Measurements from ENCODE around the gene KAZN. TPM values are rescaled to one million over a fixed set of nuclear protein-coding genes. Genes with fewer than 3 reads are reported as not detected.

Gene KAZN
- polyA plus RNA-seq, 1 donor from 2014 or later, result 20.6 TPM

DNA sequence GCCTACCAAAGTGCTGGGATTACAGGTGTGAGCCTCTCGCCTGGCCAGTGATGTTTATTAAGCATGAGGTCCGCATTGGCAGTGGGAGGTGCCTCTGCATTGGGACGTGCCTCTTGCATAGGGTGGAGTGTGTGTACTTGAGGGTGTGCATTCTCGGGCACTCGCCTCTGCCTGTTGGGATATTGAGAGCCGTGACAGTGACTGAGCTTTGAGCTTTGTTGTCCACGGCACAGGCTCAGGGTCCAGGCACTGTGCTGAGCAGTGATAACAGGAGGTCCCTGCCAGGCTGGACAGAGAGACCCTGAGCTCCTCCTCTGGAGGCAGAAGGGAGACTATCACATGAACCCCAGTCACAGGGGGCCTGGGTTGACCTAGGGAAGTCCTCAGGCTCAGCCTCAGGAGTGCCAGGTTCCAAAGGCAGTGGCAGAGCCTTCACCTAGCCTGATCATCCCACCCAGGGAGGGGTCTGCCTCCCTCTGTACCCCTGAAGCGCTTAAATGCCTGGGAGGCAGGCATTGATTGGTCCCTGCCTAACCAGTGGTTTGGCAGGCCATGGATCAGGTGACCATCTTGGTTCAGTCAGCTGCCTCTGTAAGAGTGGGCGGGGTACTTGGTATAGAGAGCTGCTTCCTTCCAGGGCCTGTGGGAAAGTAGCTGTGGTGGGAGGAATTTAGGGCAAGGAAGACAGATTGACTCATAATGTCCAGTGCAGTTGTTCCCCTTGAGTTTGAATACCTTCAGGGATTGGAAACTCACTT, 341.2 kb downstream of the KAZN start:
- Histone ChIP-seq H3K79me2 (replicated peaks; ENCODE audit: insufficient read depth, low read length) (no peaks in the 10 kb centered on the region), H4K20me1 (ENCODE audit: insufficient read depth) (no peaks in the 10 kb centered on the region), H3K9ac (ENCODE audit: low read length) (no peak overlapping the region), H2AFZ (ENCODE audit: low read depth, low read length) (no peak overlapping the region), H3K36me3 (ENCODE audit: insufficient read depth, low read length) (no peaks in the 10 kb centered on the region), H3K4me3 (ENCODE audit: low read length) (no peak overlapping the region), H3K9me2 (ENCODE audit: insufficient read depth, low read length) (no peaks in the 10 kb centered on the region), H3K9me3 (ENCODE audit: low read length) (no peaks in the 10 kb centered on the region), H3K27me3 (ENCODE audit: insufficient read depth, low read depth, low read length) (no peaks in the 10 kb centered on the region), H3F3A (ENCODE audit: insufficient read depth, low read length, poor library complexity, severe bottlenecking) (no peaks in the 10 kb centered on the region), H3K4me2 (ENCODE audit: low read length) (no peak overlapping the region), H3K27ac (ENCODE audit: low read length) (no peak overlapping the region)
- TF ChIP-seq, protein P1, sequence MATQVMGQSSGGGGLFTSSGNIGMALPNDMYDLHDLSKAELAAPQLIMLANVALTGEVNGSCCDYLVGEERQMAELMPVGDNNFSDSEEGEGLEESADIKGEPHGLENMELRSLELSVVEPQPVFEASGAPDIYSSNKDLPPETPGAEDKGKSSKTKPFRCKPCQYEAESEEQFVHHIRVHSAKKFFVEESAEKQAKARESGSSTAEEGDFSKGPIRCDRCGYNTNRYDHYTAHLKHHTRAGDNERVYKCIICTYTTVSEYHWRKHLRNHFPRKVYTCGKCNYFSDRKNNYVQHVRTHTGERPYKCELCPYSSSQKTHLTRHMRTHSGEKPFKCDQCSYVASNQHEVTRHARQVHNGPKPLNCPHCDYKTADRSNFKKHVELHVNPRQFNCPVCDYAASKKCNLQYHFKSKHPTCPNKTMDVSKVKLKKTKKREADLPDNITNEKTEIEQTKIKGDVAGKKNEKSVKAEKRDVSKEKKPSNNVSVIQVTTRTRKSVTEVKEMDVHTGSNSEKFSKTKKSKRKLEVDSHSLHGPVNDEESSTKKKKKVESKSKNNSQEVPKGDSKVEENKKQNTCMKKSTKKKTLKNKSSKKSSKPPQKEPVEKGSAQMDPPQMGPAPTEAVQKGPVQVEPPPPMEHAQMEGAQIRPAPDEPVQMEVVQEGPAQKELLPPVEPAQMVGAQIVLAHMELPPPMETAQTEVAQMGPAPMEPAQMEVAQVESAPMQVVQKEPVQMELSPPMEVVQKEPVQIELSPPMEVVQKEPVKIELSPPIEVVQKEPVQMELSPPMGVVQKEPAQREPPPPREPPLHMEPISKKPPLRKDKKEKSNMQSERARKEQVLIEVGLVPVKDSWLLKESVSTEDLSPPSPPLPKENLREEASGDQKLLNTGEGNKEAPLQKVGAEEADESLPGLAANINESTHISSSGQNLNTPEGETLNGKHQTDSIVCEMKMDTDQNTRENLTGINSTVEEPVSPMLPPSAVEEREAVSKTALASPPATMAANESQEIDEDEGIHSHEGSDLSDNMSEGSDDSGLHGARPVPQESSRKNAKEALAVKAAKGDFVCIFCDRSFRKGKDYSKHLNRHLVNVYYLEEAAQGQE (IDR thresholded peaks at IDR 0.05; ENCODE audit: borderline replicate concordance), result no peak
- TF ChIP-seq EP300 (conservative IDR thresholded peaks at IDR 0.05; ENCODE audit: poor library complexity, severe bottlenecking) (no peak), CTCF (IDR thresholded peaks at IDR 0.05; ENCODE audit: poor library complexity, severe bottlenecking) (no peak), POLR2AphosphoS5 (IDR thresholded peaks at IDR 0.05) (no peak), SMC3 (conservative IDR thresholded peaks at IDR 0.05; ENCODE audit: poor library complexity) (no peak), MXI1 (conservative IDR thresholded peaks at IDR 0.05; ENCODE audit: poor library complexity, severe bottlenecking) (no peak), TAF1 (IDR thresholded peaks at IDR 0.05; ENCODE audit: low read depth) (no peak), EZH2 (IDR thresholded peaks at IDR 0.05; ENCODE audit: borderline replicate concordance, insufficient read depth, low read length, poor library complexity, severe bottlenecking) (no peak), RAD21 (conservative IDR thresholded peaks at IDR 0.05) (no peak)

- no peak overlapping the region for H3K4me3 ChIP-seq (ENCODE audit: low read length)
- no peaks in the 10 kb centered on the region for H3F3A ChIP-seq (ENCODE audit: insufficient read depth, low read length, poor library complexity, severe bottlenecking)
- H2AFZ ChIP-seq (ENCODE audit: low read depth, low read length), result no peak overlapping the region
- no peak overlapping the region for H3K27ac ChIP-seq (ENCODE audit: low read length)
- H3K9ac ChIP-seq (ENCODE audit: low read length), result no peak overlapping the region
- no peaks in the 10 kb centered on the region for H4K20me1 ChIP-seq (ENCODE audit: insufficient read depth)
- H3K36me3 ChIP-seq (ENCODE audit: insufficient read depth, low read length), result no peaks in the 10 kb centered on the region
- no peaks in the 10 kb centered on the region for H3K9me2 ChIP-seq (ENCODE audit: insufficient read depth, low read length)
- TF ChIP-seq TAF1 (IDR thresholded peaks at IDR 0.05; ENCODE audit: low read depth) (no peak), SMC3 (conservative IDR thresholded peaks at IDR 0.05; ENCODE audit: poor library complexity) (no peak)
- no peaks in the 10 kb centered on the region for H3K9me3 ChIP-seq (ENCODE audit: low read length)
- no peaks in the 10 kb centered on the region for H3K79me2 ChIP-seq (replicated peaks; ENCODE audit: insufficient read depth, low read length)
- no peak overlapping the region for H3K4me2 ChIP-seq (ENCODE audit: low read length)
- H3K27me3 ChIP-seq (ENCODE audit: insufficient read depth, low read depth, low read length), result no peaks in the 10 kb centered on the region
Observed at GRCh38 chr1:14940285-14940870, 341.9 kb downstream of the KAZN start.
